Measurements from ENCODE around the gene PCGF3. TPM values are rescaled to one million over a fixed set of nuclear protein-coding genes. Genes with fewer than 3 reads are reported as not detected.
A peak's percentile ranks its signal among the peaks of the same experiment; 100 is the strongest.

The PCGF3 gene
- total and polyA plus RNA-seq, 9 of the 15 experiments (the other 6 are each of a cell fraction or from before 2014, with no cell fraction given): 2.6 to 46.1 (median 20.3) TPM

DNA sequence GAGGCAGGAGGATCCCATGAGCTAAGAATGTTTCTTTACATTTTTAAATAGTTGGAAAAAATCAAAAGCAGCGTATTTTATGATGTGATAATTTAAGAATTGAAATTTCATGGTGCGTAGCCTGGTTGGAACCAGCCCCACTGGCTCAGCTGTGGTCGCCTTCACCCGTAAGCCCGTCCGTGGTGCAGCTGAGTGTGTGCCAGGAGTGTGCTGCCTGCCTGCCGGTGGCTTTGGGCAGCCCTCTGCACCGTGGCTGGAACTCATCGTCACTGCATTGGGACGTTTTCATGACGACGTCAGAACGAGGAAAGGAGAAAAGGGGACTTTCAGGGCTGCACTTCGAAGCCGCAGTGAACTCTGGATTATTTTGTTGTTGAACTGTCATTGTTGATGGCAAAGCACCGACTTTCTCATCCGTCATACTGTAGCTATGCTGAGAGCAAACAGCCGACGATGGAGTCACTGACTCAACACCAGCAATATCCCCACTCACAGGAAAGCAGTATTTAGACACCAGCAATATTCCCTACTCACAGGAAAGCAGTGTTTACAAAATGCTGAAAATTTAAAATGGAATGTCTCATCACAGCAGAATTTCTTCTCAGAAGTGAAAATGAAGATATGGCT lies 35.1 kb downstream of the PCGF3 start:
- DNase-seq (ENCODE audit: extremely low read depth in 1 of 4, low spot score in 3 of 4) (no peak), ATAC-seq (no peak), FAIRE-seq (peak; percentile 19)
- CTCF ChIA-PET (ENCODE audit: low intra/inter-chr PET ratio): no interaction called here
- Histone ChIP-seq H3K79me2 (ENCODE audit: control insufficient read depth, insufficient read depth, low read length) (no peaks in the 10 kb centered on the region; the same call in 2 of the 3 replicates), H3K4me2 (ENCODE audit: insufficient read depth, low read length) (no peak overlapping the region), H3K27me3 (ENCODE audit: control insufficient read depth in 2 of 2, insufficient read depth in 2 of 2, low read length in 2 of 2) (no peaks in the 10 kb centered on the region), H3K36me3 (ENCODE audit: control insufficient read depth, insufficient read depth, low read length) (peaks cover 48% of the 10 kb centered on the region; the same call in 2 of the 3 replicates), H2AFZ (ENCODE audit: low read depth, low read length) (no peak overlapping the region), H3K9ac (ENCODE audit: insufficient read depth in 1 of 2, low read depth in 2 of 2, low read length in 2 of 2) (no peak overlapping the region), H3K9me3 (replicated peaks; ENCODE audit: control insufficient read depth, insufficient read depth, low read depth, low read length) (no peaks in the 10 kb centered on the region), H4K20me1 (replicated peaks; ENCODE audit: control insufficient read depth, insufficient read depth, low read length) (peaks cover 3% of the 10 kb centered on the region; the same call in 1 of the 2 replicates), H3K27ac (ENCODE audit: extremely low read depth, low read depth, low read length) (no peak overlapping the region), H3K9me1 (ENCODE audit: control insufficient read depth, insufficient read depth, low read length) (no peaks in the 10 kb centered on the region), H3K4me1 (replicated peaks in 1 of 2; ENCODE audit: control insufficient read depth in 2 of 2, insufficient read depth in 2 of 2, low read length in 2 of 2) (peaks cover 0 to 25% of the 10 kb centered on the region in 2 experiments; a peak in 2 of 5 replicates), H3K4me3 (no peak overlapping the region)
- in situ Hi-C loops (cut with MboI) (no loop called here), intact Hi-C loops (cut with micrococcal nuclease) (loop anchor here (5.0 kb wide), 1 partner anchor 247 kb away; the partner anchor contains the start of gene IDUA)
- no peak for TF ChIP-seq BDP1 (IDR thresholded peaks at IDR 0.05; ENCODE audit: insufficient read depth, insufficient read length)
- no peak for TF ChIP-seq NR3C1 (CRISPR knock-in tag; IDR thresholded peaks at IDR 0.05)
- TF ChIP-seq, protein P1, sequence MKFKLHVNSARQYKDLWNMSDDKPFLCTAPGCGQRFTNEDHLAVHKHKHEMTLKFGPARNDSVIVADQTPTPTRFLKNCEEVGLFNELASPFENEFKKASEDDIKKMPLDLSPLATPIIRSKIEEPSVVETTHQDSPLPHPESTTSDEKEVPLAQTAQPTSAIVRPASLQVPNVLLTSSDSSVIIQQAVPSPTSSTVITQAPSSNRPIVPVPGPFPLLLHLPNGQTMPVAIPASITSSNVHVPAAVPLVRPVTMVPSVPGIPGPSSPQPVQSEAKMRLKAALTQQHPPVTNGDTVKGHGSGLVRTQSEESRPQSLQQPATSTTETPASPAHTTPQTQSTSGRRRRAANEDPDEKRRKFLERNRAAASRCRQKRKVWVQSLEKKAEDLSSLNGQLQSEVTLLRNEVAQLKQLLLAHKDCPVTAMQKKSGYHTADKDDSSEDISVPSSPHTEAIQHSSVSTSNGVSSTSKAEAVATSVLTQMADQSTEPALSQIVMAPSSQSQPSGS (CRISPR knock-in tag; IDR thresholded peaks at IDR 0.05): no peak
- 90% methylated on average over 19 of the region's 19 CpGs for WGBS (ENCODE audit: insufficient coverage, low coverage, missing lambda C conversion rate)
- POLR2A ChIA-PET: interaction anchor here (0.5 to 1.3 kb wide), 2 partner anchors 26 to 406 kb away, joined by 3 to 4 read pairs; no protein-coding TSS in a partner anchor
- no TSS peak for BruUV-seq (replicated peaks)

Data from K562 (cell line).